Measurements from ENCODE around the gene TMEM53. TPM values are rescaled to one million over a fixed set of nuclear protein-coding genes. Genes with fewer than 3 reads are reported as not detected.
A peak's percentile ranks its signal among the peaks of the same experiment; 100 is the strongest.
"Not testable (repeated sequence)": the region's sequence is repeated elsewhere in the genome, so short reads cannot be mapped to it uniquely, and the experiment has no call there.

The TMEM53 gene
- total RNA-seq, 2 donors from 2014 or later: 2.7 to 6.9 TPM

GRCh38 chr1:44673675-44674112, 587 bp downstream of the TMEM53 start:
- H3K27me3 ChIP-seq (replicated peaks; ENCODE audit: insufficient read depth): no peaks in the 10 kb centered on the region
- under 1% methylated on average over 16 of the region's 16 CpGs for WGBS
- H3K36me3 ChIP-seq: no peaks in the 10 kb centered on the region
- no peak for DNase-seq (ENCODE audit: low spot score)
- intact Hi-C loops (cut with DNase I): no loop called here
- peak overlapping the region; percentile 64 to 78 for H3K4me3 ChIP-seq
- peak overlapping the region; percentile 96 to 97 for H3K27ac ChIP-seq
- H3K9me3 ChIP-seq: no peaks in the 10 kb centered on the region
- TF ChIP-seq POLR2AphosphoS5 (IDR thresholded peaks at IDR 0.05) (no peak), POLR2A (IDR thresholded peaks at IDR 0.05) (peak; percentile 58)
- H3K4me1 ChIP-seq (replicated peaks): peaks cover 7% of the 10 kb centered on the region

GRCh38 chr1:44672961-44673674, 1.2 kb downstream of the TMEM53 start:
- 64% methylated on average over 14 of the region's 14 CpGs for WGBS
- intact Hi-C loops (cut with DNase I): no loop called here
- Histone ChIP-seq H3K36me3 (no peaks in the 10 kb centered on the region), H3K4me3 (peak overlapping the region; percentile 64 to 78), H3K9me3 (no peaks in the 10 kb centered on the region), H3K27ac (peak overlapping the region; percentile 96 to 97), H3K4me1 (replicated peaks) (peaks cover 7% of the 10 kb centered on the region), H3K27me3 (replicated peaks; ENCODE audit: insufficient read depth) (no peaks in the 10 kb centered on the region)
- no peak for DNase-seq (ENCODE audit: low spot score)
- no peak for TF ChIP-seq POLR2AphosphoS5 (IDR thresholded peaks at IDR 0.05)
- no peak for TF ChIP-seq CTCF (IDR thresholded peaks at IDR 0.05)
- no peak for TF ChIP-seq POLR2A (IDR thresholded peaks at IDR 0.05)

- no peak overlapping the region for H3K4me3 ChIP-seq
- no peaks in the 10 kb centered on the region for H3K27me3 ChIP-seq (replicated peaks; ENCODE audit: insufficient read depth)
- DNase-seq (ENCODE audit: low spot score): no peak
- peaks cover 7% of the 10 kb centered on the region for H3K4me1 ChIP-seq (replicated peaks)
- 72% methylated on average over 13 of the region's 13 CpGs for WGBS
- H3K9me3 ChIP-seq: no peaks in the 10 kb centered on the region
- no peak for TF ChIP-seq CTCF (IDR thresholded peaks at IDR 0.05)
- no peak for TF ChIP-seq POLR2A (IDR thresholded peaks at IDR 0.05)
- TF ChIP-seq POLR2AphosphoS5 (IDR thresholded peaks at IDR 0.05): no peak
- H3K36me3 ChIP-seq: no peaks in the 10 kb centered on the region
- H3K27ac ChIP-seq: peak overlapping the region; percentile 24 to 96
- intact Hi-C loops (cut with DNase I): no loop called here
Measured at GRCh38 chr1:44672254-44672955, 1.9 kb downstream of the TMEM53 start.

GRCh38 chr1:44670751-44671640, 3.3 kb downstream of the TMEM53 start:
- no peaks in the 10 kb centered on the region for H3K9me3 ChIP-seq
- H3K4me3 ChIP-seq: no peak overlapping the region
- H3K36me3 ChIP-seq: no peaks in the 10 kb centered on the region
- no peak for DNase-seq (ENCODE audit: low spot score)
- 90% methylated on average over 10 of the region's 10 CpGs for whole genome bisulfite sequencing
- no peaks in the 10 kb centered on the region for H3K27me3 ChIP-seq (replicated peaks; ENCODE audit: insufficient read depth)
- intact Hi-C loops (cut with DNase I): no loop called here
- H3K4me1 ChIP-seq (replicated peaks): peaks cover 7% of the 10 kb centered on the region
- H3K27ac ChIP-seq: no peak overlapping the region
- TF ChIP-seq CTCF (IDR thresholded peaks at IDR 0.05): no peak
- no peak for TF ChIP-seq POLR2A (IDR thresholded peaks at IDR 0.05)
- TF ChIP-seq POLR2AphosphoS5 (IDR thresholded peaks at IDR 0.05): no peak

GRCh38 chr1:44666719-44667118, 7.6 kb downstream of the TMEM53 start:
- 96% methylated on average over 1 of the region's 1 CpG for WGBS
- intact Hi-C loops (cut with DNase I); H3K27ac ChIP-seq; H3K36me3 ChIP-seq; DNase-seq (ENCODE audit: low spot score); H3K9me3 ChIP-seq; H3K4me3 ChIP-seq; H3K4me1 ChIP-seq (replicated peaks); H3K27me3 ChIP-seq (replicated peaks; ENCODE audit: insufficient read depth): not testable (repeated sequence)

Measured in prostate gland (tissue), 2 donors.